CD14-positive monocyte (primary cell): Measurements from ENCODE around the gene RTP1. TPM values are rescaled to one million over a fixed set of nuclear protein-coding genes. Genes with fewer than 3 reads are reported as not detected.

Experiments
- DNase-seq, 3 donors: peaks; one replicate each; pipeline ENCODE4 v3.0.0-alpha.2; 2011 to 2022
- H2AFZ ChIP-seq: 2 replicates; pipeline ENCODE4 v1.6.0; 2012; ENCODE audit warnings: mild to moderate bottlenecking, low read depth, low read length, inconsistent platforms; ENCODE audit not compliant: insufficient read depth, poor library complexity, severe bottlenecking
- H3K27ac ChIP-seq, 2 donors: 1 replicate in 1 of 2; 2 replicates in 1 of 2; pipeline ENCODE4 v1.5.1; 2012 to 2013; ENCODE audit warnings: low read length in 2 of 2, control low read depth in 1 of 2, inconsistent platforms in 1 of 2, low read depth in 1 of 2, mild to moderate bottlenecking in 1 of 2
- H3K27me3 ChIP-seq, 2 donors: one replicate each; pipeline versions ENCODE4 v1.6.0 to v1.6.1; 2011 to 2013; ENCODE audit warnings: low read length in 2 of 2; ENCODE audit not compliant: control insufficient read depth in 2 of 2, insufficient read depth in 2 of 2
- H3K36me3 ChIP-seq, 2 donors: replicated peaks in 1 of 2; 1 replicate in 1 of 2; 2 replicates in 1 of 2; pipeline versions ENCODE4 v1.5.1 to v1.6.1; 2012 to 2013; ENCODE audit warnings: low read length in 2 of 2, control low read depth in 1 of 2, inconsistent platforms in 1 of 2, mild to moderate bottlenecking in 1 of 2; ENCODE audit not compliant: insufficient read depth in 2 of 2, control insufficient read depth in 1 of 2
- H3K4me1 ChIP-seq, 2 donors: 1 replicate in 1 of 2; 2 replicates in 1 of 2; pipeline versions ENCODE4 v1.5.1 to v1.6.1; 2012 to 2013; ENCODE audit warnings: low read length in 2 of 2, control low read depth in 1 of 2, inconsistent platforms in 1 of 2, mild to moderate bottlenecking in 1 of 2, moderate library complexity in 1 of 2; ENCODE audit not compliant: insufficient read depth in 2 of 2, control insufficient read depth in 1 of 2
- H3K4me2 ChIP-seq: replicated peaks from 2 replicates; pipeline ENCODE3; 2012; ENCODE audit warnings: low read length, moderate library complexity, mild to moderate bottlenecking; ENCODE audit not compliant: poor library complexity, severe bottlenecking; ENCODE audit errors: extremely low read depth
- H3K4me3 ChIP-seq, 3 experiments: fragments of 200-600 bp in 1 of 3; sonication (generic) in 1 of 3; replicated peaks in 1 of 3; 1 replicate in 2 of 3; 2 replicates in 1 of 3; pipeline ENCODE4 v1.5.1; 2011 to 2013; ENCODE audit warnings: low read length in 3 of 3, mild to moderate bottlenecking in 3 of 3, control low read depth in 2 of 3, low read depth in 2 of 3, inconsistent platforms in 1 of 3, moderate library complexity in 1 of 3
- H3K79me2 ChIP-seq: 2 replicates; pipeline ENCODE4 v1.6.0; 2012; ENCODE audit warnings: mild to moderate bottlenecking, control low read depth, inconsistent platforms, low read length, moderate library complexity; ENCODE audit not compliant: insufficient read depth
- H3K9ac ChIP-seq: 2 replicates; pipeline ENCODE4 v1.6.0; 2017; ENCODE audit warnings: low read length, mild to moderate bottlenecking; ENCODE audit not compliant: insufficient read depth, poor library complexity, severe bottlenecking
- H3K9me3 ChIP-seq, 2 donors: replicated peaks in 1 of 2; 1 replicate in 1 of 2; 2 replicates in 1 of 2; pipeline versions ENCODE4 v1.5.1 to v1.6.1; 2012 to 2013; ENCODE audit warnings: low read length in 2 of 2, control low read depth in 1 of 2; ENCODE audit not compliant: control insufficient read depth in 1 of 2, insufficient read depth in 1 of 2
- H4K20me1 ChIP-seq: 2 replicates; pipeline ENCODE4 v1.6.0; 2012; ENCODE audit warnings: mild to moderate bottlenecking, low read length, control low read depth, moderate library complexity; ENCODE audit not compliant: insufficient read depth
- H3K27ac Mint-ChIP-seq, 7 donors: one replicate each; pipeline ENCODE4 v1.8.0; 2020; ENCODE audit warnings: mild to moderate bottlenecking in 7 of 7, mixed read lengths in 7 of 7, moderate library complexity in 6 of 7, inconsistent platforms in 2 of 7
- H3K27me3 Mint-ChIP-seq, 3 donors: one replicate each; pipeline ENCODE4 v1.8.0; 2021 to 2022; ENCODE audit warnings: low read depth in 3 of 3, mild to moderate bottlenecking in 3 of 3, mixed read lengths in 3 of 3, moderate library complexity in 3 of 3, inconsistent platforms in 1 of 3
- H3K36me3 Mint-ChIP-seq, 2 donors: one replicate each; pipeline ENCODE4 v1.8.0; 2020; ENCODE audit warnings: mixed read lengths in 2 of 2, inconsistent platforms in 1 of 2, mild to moderate bottlenecking in 1 of 2
- H3K4me1 Mint-ChIP-seq: one replicate; pipeline ENCODE4 v1.8.0; 2020; ENCODE audit warnings: mild to moderate bottlenecking, mixed read lengths
- H3K4me3 Mint-ChIP-seq, 2 donors: one replicate each; pipeline ENCODE4 v1.8.0; 2020; ENCODE audit warnings: mild to moderate bottlenecking in 2 of 2, mixed read lengths in 2 of 2, moderate library complexity in 1 of 2
- H3K9me3 Mint-ChIP-seq, 7 donors: one replicate each; pipeline ENCODE4 v1.8.0; 2020 to 2022; ENCODE audit warnings: mixed read lengths in 7 of 7, mild to moderate bottlenecking in 6 of 7, moderate library complexity in 6 of 7, inconsistent platforms in 2 of 7
- CTCF ChIP-seq: fragments of 200-600 bp; IDR thresholded peaks from one replicate; pipeline ENCODE4 v1.8.0; 2022; ENCODE audit warnings: antibody characterized with exemption, mild to moderate bottlenecking
- WGBS: methylation state at CpG from one replicate; pipeline ENCODE4 v1.1.5; 2013; ENCODE audit warnings: missing lambda C conversion rate; ENCODE audit not compliant: insufficient coverage; 5-methylcytosine and 5-hydroxymethylcytosine counted together
- intact Hi-C, 2 donors: fragments of 100-400 bp; cut with micrococcal nuclease; formaldehyde crosslinking; loops; one replicate each; pipeline versions ENCODE4 v1.15.0 to v1.15.1; 2023
- polyA plus RNA-seq, 3 donors: library from polyadenylated mRNA; depleted of rRNA in 1 of 3; unstranded in 2 of 3; stranded (reverse) in 1 of 3; fragments of 300-500 nt in 2 of 3; fragments of >200 nt in 1 of 3; fragmentation: Illumina TruSeq in 2 of 3; gene quantifications; 1 replicate in 2 of 3; 2 replicates in 1 of 3; pipeline ENCODE4 v1.2.3, GENCODE V29; 2012 to 2021

Gene RTP1
- polyA plus RNA-seq, 3 donors, result not detected

GRCh38 chr3:187166750-187167149 is 30.5 kb upstream of the RTP1 start:
- Histone ChIP-seq H3K4me3 (no peak overlapping the region), H3K4me2 (no peak overlapping the region), H3K79me2 (no peaks in the 10 kb centered on the region), H3K27ac (no peak overlapping the region), H2AFZ (no peak overlapping the region), H3K27me3 (no peaks in the 10 kb centered on the region), H3K36me3 (no peaks in the 10 kb centered on the region), H3K4me1 (no peaks in the 10 kb centered on the region), H4K20me1 (no peaks in the 10 kb centered on the region), H3K9me3 (no peaks in the 10 kb centered on the region), H3K9ac (no peak overlapping the region)
- no peak for TF ChIP-seq CTCF
- H3K27ac Mint-ChIP-seq, result no peak overlapping the region
- no CpG with 5 or more reads among the region's 8 CpGs for WGBS
- H3K9me3 Mint-ChIP-seq, result peaks cover 0 to 5% (median 0%) of the 10 kb centered on the region in 7 donors
- H3K36me3 Mint-ChIP-seq, result no peaks in the 10 kb centered on the region
- peaks cover 2% of the 10 kb centered on the region for H3K4me1 Mint-ChIP-seq
- no peak for DNase-seq
- peaks cover 0 to 6% (median 6%) of the 10 kb centered on the region in 3 donors for H3K27me3 Mint-ChIP-seq
- intact Hi-C loops, result loop anchor here in 1 of 2 donors (5.0 kb wide), 1 partner anchor 59 kb away; no protein-coding TSS in a partner anchor
- no peak overlapping the region for H3K4me3 Mint-ChIP-seq

- no peaks in the 10 kb centered on the region for H3K9me3 ChIP-seq
- no peak overlapping the region for H3K27ac Mint-ChIP-seq
- no peaks in the 10 kb centered on the region for H3K4me1 ChIP-seq
- no peaks in the 10 kb centered on the region for H3K36me3 Mint-ChIP-seq
- H4K20me1 ChIP-seq, result no peaks in the 10 kb centered on the region
- H3K36me3 ChIP-seq, result no peaks in the 10 kb centered on the region
- no peaks in the 10 kb centered on the region for H3K27me3 ChIP-seq
- H3K4me3 ChIP-seq, result no peak overlapping the region
- no peak overlapping the region for H3K9ac ChIP-seq
- no peak for DNase-seq
- peaks cover 0 to 6% (median 5%) of the 10 kb centered on the region in 3 donors for H3K27me3 Mint-ChIP-seq
- no peak overlapping the region for H3K4me3 Mint-ChIP-seq
- H3K79me2 ChIP-seq, result no peaks in the 10 kb centered on the region
- 100% methylated on average over 1 of the region's 5 CpGs for WGBS
- H3K4me2 ChIP-seq, result no peak overlapping the region
- no peak for TF ChIP-seq CTCF
- peaks cover 0 to 5% (median 0%) of the 10 kb centered on the region in 7 donors for H3K9me3 Mint-ChIP-seq
- H3K27ac ChIP-seq, result no peak overlapping the region
- no peak overlapping the region for H2AFZ ChIP-seq
- H3K4me1 Mint-ChIP-seq, result peaks cover 2% of the 10 kb centered on the region
- intact Hi-C loops, result loop anchor here in 1 of 2 donors (5.0 kb wide), 1 partner anchor 60 kb away; no protein-coding TSS in a partner anchor
Observed at GRCh38 chr3:187167777-187168176, 29.5 kb upstream of the RTP1 start.
